KMS-11 (cell line): ENCODE measurements around the gene ACSL1.

Experiments used
- H2AFZ ChIP-seq: fragments of 200-600 bp; sonication (generic); 2 replicates; pipeline ENCODE4 v1.6.1; 2016; ENCODE audit warnings: antibody characterized with exemption, mixed run types, low read depth
- H3K27ac ChIP-seq: fragments of 200-600 bp; sonication (generic); 2 replicates; pipeline ENCODE4 v1.6.1; 2016; ENCODE audit warnings: mild to moderate bottlenecking, mixed run types
- H3K27me3 ChIP-seq: fragments of 200-600 bp; sonication (generic); 2 replicates; pipeline ENCODE4 v1.6.1; 2017; ENCODE audit warnings: mild to moderate bottlenecking, low read depth, mixed run types, moderate library complexity; ENCODE audit not compliant: insufficient read depth
- H3K36me3 ChIP-seq: fragments of 200-600 bp; sonication (generic); 2 replicates; pipeline ENCODE4 v1.6.1; 2017; ENCODE audit warnings: mild to moderate bottlenecking, mixed run types; ENCODE audit not compliant: insufficient read depth
- H3K4me1 ChIP-seq: fragments of 200-600 bp; sonication (generic); 2 replicates; pipeline ENCODE4 v1.6.1; 2016; ENCODE audit warnings: mild to moderate bottlenecking, low read depth, mixed run types; ENCODE audit not compliant: poor library complexity, severe bottlenecking
- H3K4me2 ChIP-seq: fragments of 200-600 bp; sonication (generic); 2 replicates; pipeline ENCODE4 v1.7.0; 2016; ENCODE audit warnings: mild to moderate bottlenecking, mixed run types
- H3K4me3 ChIP-seq: fragments of 200-600 bp; sonication (generic); IDR thresholded peaks from 2 replicates; pipeline ENCODE4 v1.6.1; 2017; ENCODE audit warnings: low read depth, low read length, mixed read lengths; ENCODE audit not compliant: insufficient read depth
- H3K79me2 ChIP-seq: fragments of 200-600 bp; sonication (generic); 2 replicates; pipeline ENCODE4 v1.6.1; 2016; ENCODE audit warnings: low read depth, mixed run types; ENCODE audit not compliant: insufficient read depth
- H3K9ac ChIP-seq: fragments of 200-600 bp; sonication (generic); 2 replicates; pipeline ENCODE4 v1.6.1; 2016; ENCODE audit warnings: mild to moderate bottlenecking, mixed run types
- H4K20me1 ChIP-seq: fragments of 200-600 bp; sonication (generic); 2 replicates; pipeline ENCODE4 v1.6.1; 2016; ENCODE audit warnings: mild to moderate bottlenecking, mixed run types; ENCODE audit not compliant: insufficient read depth
- CTCF ChIP-seq: fragments of 200-600 bp; sonication (generic); conservative IDR thresholded peaks from 2 replicates; pipeline ENCODE4 v1.6.1; 2017; ENCODE audit warnings: low read depth, mild to moderate bottlenecking, antibody characterized with exemption, low read length, moderate library complexity, mixed read lengths

The ACSL1 gene

GRCh38 chr4:184705692-184706091 lies 120.1 kb downstream of the ACSL1 start:
- Histone ChIP-seq H3K36me3 (peaks cover 19% of the 10 kb centered on the region), H3K4me3 (no peak overlapping the region), H3K4me1 (peaks cover 72% of the 10 kb centered on the region), H2AFZ (no peak overlapping the region), H3K9ac (no peak overlapping the region), H3K27me3 (no peaks in the 10 kb centered on the region), H3K79me2 (peaks cover 17% of the 10 kb centered on the region), H3K27ac (peak overlapping the region; percentile 38), H4K20me1 (no peaks in the 10 kb centered on the region), H3K4me2 (peak overlapping the region; percentile 64)
- TF ChIP-seq CTCF = no peak
